H1 (cell line): Measurements from ENCODE around the gene ACAD9. TPM values are rescaled to one million over a fixed set of nuclear protein-coding genes. Genes with fewer than 3 reads are reported as not detected.

ENCODE experiments used
- CTCF ChIA-PET: fragments of 300-600 bp; sonication (Branson Sonifier 250); formaldehyde crosslinking; loops from one replicate; lab custom pipeline; 2021; ENCODE audit not compliant: partially characterized antibody; lab: Charles Lee
- POLR2A ChIA-PET: fragments of 300-600 bp; sonication (Branson Sonifier 250); formaldehyde crosslinking; loops from one replicate; lab custom pipeline; 2021; ENCODE audit warnings: inconsistent platforms; ENCODE audit not compliant: partially characterized antibody; lab: Charles Lee
- DNase-seq, 2 experiments: peaks; one replicate each; pipeline versions ENCODE4 v3.0.0 to v3.0.0-alpha.2; 2010 to 2022; ENCODE audit warnings: low spot score in 2 of 2, low read depth in 1 of 2, mixed read lengths in 1 of 2
- FAIRE-seq: peaks from 2 replicates; lab custom pipeline; 2011; peaks lifted over from hg19 to GRCh38; lab: Jason Lieb, UNC
- H2AFZ ChIP-seq: 2 replicates; pipeline ENCODE4 v1.8.1; 2012; ENCODE audit warnings: low read length, inconsistent platforms
- H2AK5ac ChIP-seq: 2 replicates; pipeline ENCODE4 v1.6.1; 2013; ENCODE audit warnings: low read depth, low read length
- H2BK120ac ChIP-seq: replicated peaks from 2 replicates; pipeline ENCODE3; 2013; ENCODE audit warnings: low read depth, low read length, inconsistent platforms
- H2BK12ac ChIP-seq: 2 replicates; pipeline ENCODE4 v1.6.1; 2013; ENCODE audit warnings: low read depth, low read length
- H2BK15ac ChIP-seq: 2 replicates; pipeline ENCODE4 v1.6.1; 2013; ENCODE audit warnings: low read length
- H2BK20ac ChIP-seq: 2 replicates; pipeline ENCODE4 v1.6.1; 2013; ENCODE audit warnings: low read length
- H2BK5ac ChIP-seq: 2 replicates; pipeline ENCODE4 v1.6.1; 2013; ENCODE audit warnings: low read depth, low read length
- H3K14ac ChIP-seq: 2 replicates; pipeline ENCODE4 v1.6.1; 2013; ENCODE audit warnings: inconsistent platforms; ENCODE audit not compliant: insufficient read length
- H3K18ac ChIP-seq: 2 replicates; pipeline ENCODE4 v1.6.1; 2013; ENCODE audit warnings: low read length; ENCODE audit errors: extremely low read depth
- H3K23ac ChIP-seq: 2 replicates; pipeline ENCODE4 v1.6.1; 2013; ENCODE audit warnings: inconsistent platforms; ENCODE audit not compliant: insufficient read length
- H3K23me2 ChIP-seq: 2 replicates; pipeline ENCODE4 v1.6.1; 2013; ENCODE audit warnings: low read depth, low read length
- H3K27ac ChIP-seq: 2 replicates; pipeline ENCODE4 v1.6.1; 2011; ENCODE audit warnings: low read depth, low read length, inconsistent platforms
- H3K27me3 ChIP-seq, 4 experiments: replicated peaks in 1 of 4; 1 replicate in 1 of 4; 2 replicates in 3 of 4; pipeline versions ENCODE4 v1.6.1 to v1.8.1; 2011 to 2013; ENCODE audit warnings: low read length in 3 of 4, mild to moderate bottlenecking in 3 of 4, inconsistent platforms in 2 of 4, mixed read lengths in 2 of 4, moderate library complexity in 1 of 4; ENCODE audit not compliant: control insufficient read depth in 3 of 4, insufficient read depth in 3 of 4; ENCODE audit errors: extremely low read depth in 1 of 4
- H3K36me3 ChIP-seq, 4 experiments: 2 replicates each; pipeline versions ENCODE4 v1.6.1 to v1.8.1; 2011 to 2013; ENCODE audit warnings: mild to moderate bottlenecking in 4 of 4, low read length in 3 of 4, moderate library complexity in 2 of 4, control low read depth in 1 of 4, inconsistent platforms in 1 of 4; ENCODE audit not compliant: insufficient read depth in 4 of 4, control insufficient read depth in 2 of 4
- H3K4ac ChIP-seq: replicated peaks from 2 replicates; pipeline ENCODE3; 2013; ENCODE audit warnings: low read length, low read depth, mixed read lengths, inconsistent platforms; ENCODE audit not compliant: insufficient read length
- H3K4me1 ChIP-seq, 4 experiments: replicated peaks in 1 of 4; 1 replicate in 1 of 4; 2 replicates in 3 of 4; pipeline versions ENCODE4 v1.6.1 to v1.8.1; 2011 to 2013; ENCODE audit warnings: low read length in 3 of 4, inconsistent platforms in 2 of 4, mixed read lengths in 1 of 4; ENCODE audit not compliant: insufficient read depth in 4 of 4, control insufficient read depth in 3 of 4
- H3K4me2 ChIP-seq, 2 experiments: 2 replicates each; pipeline versions ENCODE4 v1.6.1 to v1.8.1; 2011 to 2013; ENCODE audit warnings: low read depth in 2 of 2, low read length in 2 of 2, control low read depth in 1 of 2, inconsistent platforms in 1 of 2, mild to moderate bottlenecking in 1 of 2; ENCODE audit not compliant: insufficient read depth in 1 of 2
- H3K4me3 ChIP-seq, 4 experiments: fragments of 200-600, 300-600 bp in 1 of 4; sonication (generic), shearing (Covaris generic), sonication (Bioruptor Twin) in 1 of 4; 2 replicates each; pipeline versions ENCODE4 v1.5.1 to v1.8.1; 2011 to 2016; ENCODE audit warnings: low read length in 4 of 4, low read depth in 3 of 4, control low read depth in 2 of 4, inconsistent platforms in 2 of 4, mild to moderate bottlenecking in 2 of 4, mixed read lengths in 1 of 4, moderate library complexity in 1 of 4; ENCODE audit not compliant: insufficient read depth in 2 of 4; ENCODE audit errors: extremely low read depth in 1 of 4
- H3K56ac ChIP-seq: replicated peaks from 2 replicates; pipeline ENCODE3; 2013; ENCODE audit warnings: low read depth, mild to moderate bottlenecking, mixed read lengths, low read length, inconsistent platforms; ENCODE audit not compliant: insufficient read length
- H3K79me1 ChIP-seq: 2 replicates; pipeline ENCODE4 v1.6.1; 2013; ENCODE audit warnings: low read depth, low read length, control low read depth
- H3K79me2 ChIP-seq, 2 experiments: 2 replicates each; pipeline versions ENCODE4 v1.6.1 to v1.8.1; 2012 to 2013; ENCODE audit warnings: low read length in 2 of 2, mild to moderate bottlenecking in 2 of 2, inconsistent platforms in 1 of 2; ENCODE audit not compliant: insufficient read depth in 2 of 2, control insufficient read depth in 1 of 2
- H3K9ac ChIP-seq, 4 experiments: replicated peaks in 1 of 4; 1 replicate in 1 of 4; 2 replicates in 3 of 4; pipeline versions ENCODE4 v1.6.1 to v1.8.1; 2011 to 2013; ENCODE audit warnings: low read depth in 3 of 4, low read length in 3 of 4, control low read depth in 2 of 4, mild to moderate bottlenecking in 2 of 4, moderate library complexity in 2 of 4, inconsistent platforms in 1 of 4; ENCODE audit errors: extremely low read depth in 1 of 4
- H3K9me3 ChIP-seq, 2 experiments: 2 replicates each; pipeline versions ENCODE4 v1.6.1 to v1.8.1; 2012 to 2013; ENCODE audit warnings: mild to moderate bottlenecking in 2 of 2, moderate library complexity in 2 of 2, control low read depth in 1 of 2, inconsistent platforms in 1 of 2, low read depth in 1 of 2, low read length in 1 of 2, mixed read lengths in 1 of 2; ENCODE audit not compliant: insufficient read depth in 2 of 2
- H4K20me1 ChIP-seq, 2 experiments: replicated peaks in 1 of 2; 2 replicates each; pipeline versions ENCODE3 to v1.8.1; 2011 to 2013; ENCODE audit warnings: inconsistent platforms in 2 of 2, low read length in 2 of 2, mild to moderate bottlenecking in 1 of 2; ENCODE audit not compliant: insufficient read depth in 2 of 2, control insufficient read depth in 1 of 2
- H4K5ac ChIP-seq: 2 replicates; pipeline ENCODE4 v1.6.1; 2013; ENCODE audit warnings: low read length, low read depth, mixed read lengths, inconsistent platforms; ENCODE audit not compliant: insufficient read length
- H4K8ac ChIP-seq: 2 replicates; pipeline ENCODE4 v1.8.0; 2013; ENCODE audit warnings: mild to moderate bottlenecking, moderate library complexity, low read length, inconsistent platforms; ENCODE audit not compliant: insufficient read depth; ENCODE audit errors: extremely low read depth
- H4K91ac ChIP-seq: replicated peaks from 2 replicates; pipeline ENCODE3; 2013; ENCODE audit warnings: low read length, mixed read lengths, inconsistent platforms; ENCODE audit not compliant: insufficient read length
- CEBPB ChIP-seq: IDR thresholded peaks from 2 replicates; pipeline ENCODE4 v1.6.1; 2012; ENCODE audit warnings: low read depth, low read length
- E2F6 ChIP-seq: IDR thresholded peaks from 2 replicates; pipeline ENCODE4 v1.6.1; 2012; ENCODE audit warnings: inconsistent platforms
- FOSL1 ChIP-seq: IDR thresholded peaks from 2 replicates; pipeline ENCODE4 v1.6.1; 2011; ENCODE audit warnings: mild to moderate bottlenecking, low read depth, low read length, moderate library complexity; ENCODE audit not compliant: insufficient read depth
- GABPA ChIP-seq: IDR thresholded peaks from 2 replicates; pipeline ENCODE4 v1.6.1; 2011; ENCODE audit warnings: mild to moderate bottlenecking, low read length, moderate library complexity, borderline replicate concordance; ENCODE audit not compliant: insufficient read depth
- HDAC2 ChIP-seq, 2 experiments: fragments of 300-600 bp in 1 of 2; sonication (generic) in 1 of 2; IDR thresholded peaks; 2 replicates each; pipeline ENCODE4 v1.6.1; 2011 to 2012; ENCODE audit warnings: low read depth in 2 of 2, low read length in 2 of 2, mild to moderate bottlenecking in 2 of 2, moderate library complexity in 2 of 2, borderline replicate concordance in 1 of 2, inconsistent platforms in 1 of 2
- KDM4A ChIP-seq: IDR thresholded peaks from one replicate; pipeline ENCODE4 v1.7.1; 2012; ENCODE audit warnings: low read depth, mild to moderate bottlenecking, moderate library complexity, low read length, inconsistent platforms; ENCODE audit not compliant: severe bottlenecking
- MAFK ChIP-seq: IDR thresholded peaks from 2 replicates; pipeline ENCODE4 v1.6.1; 2012; ENCODE audit warnings: low read depth, mild to moderate bottlenecking, improper control_type of control experiment, low read length
- POU5F1 ChIP-seq: IDR thresholded peaks from 2 replicates; pipeline ENCODE4 v1.6.1; 2011; ENCODE audit warnings: low read depth, mild to moderate bottlenecking, low read length, moderate library complexity
- SP2 ChIP-seq: IDR thresholded peaks from 2 replicates; pipeline ENCODE4 v1.6.1; 2012; ENCODE audit warnings: mild to moderate bottlenecking, low read length, inconsistent platforms
- SRF ChIP-seq: IDR thresholded peaks from 2 replicates; pipeline ENCODE4 v1.6.1; 2011; ENCODE audit warnings: mild to moderate bottlenecking, low read depth, low read length, moderate library complexity
- TBP ChIP-seq: IDR thresholded peaks from 2 replicates; pipeline ENCODE4 v1.6.1; 2011; ENCODE audit warnings: low read depth, low read length, improper control_type of control experiment
- TCF12 ChIP-seq: IDR thresholded peaks from 2 replicates; pipeline ENCODE4 v1.6.1; 2011; ENCODE audit warnings: low read depth, mild to moderate bottlenecking, low read length
- WGBS, 2 experiments: shearing (Covaris generic) in 1 of 2; methylation state at CpG; one replicate each; pipeline versions ENCODE4 v1.1.6 to v1.1.7; 2013 to 2015; ENCODE audit warnings: low lambda C conversion rate in 2 of 2, mixed read lengths in 2 of 2, inconsistent platforms in 1 of 2, low coverage in 1 of 2, missing lambda C conversion rate in 1 of 2; ENCODE audit not compliant: insufficient replicate concordance in 2 of 2, insufficient coverage in 1 of 2, insufficient read length in 1 of 2; ENCODE audit errors: extremely low coverage in 1 of 2, missing lambda C conversion rate in 1 of 2; 5-methylcytosine and 5-hydroxymethylcytosine counted together
- polyA plus RNA-seq, 7 experiments: library from polyadenylated mRNA; depleted of rRNA in 3 of 7; stranded (reverse) in 5 of 7; unstranded in 2 of 7; fragments of >200 nt in 5 of 7; fragments of 200-250 nt in 2 of 7; gene quantifications; 1 replicate in 5 of 7; 2 replicates in 1 of 7; 4 replicates in 1 of 7; pipeline versions ENCODE4 v1.2.1 to v1.2.3, GENCODE V29; 2011 to 2013; ENCODE audit warnings: missing spikeins in 2 of 7, mixed read lengths in 2 of 7
- total RNA-seq: library from RNA; stranded (reverse); fragmentation: NEBNext Ultra II Directional; extraction: Animal tissue kit (Norgen Biotek cat#: 25700); gene quantifications from 2 replicates; pipeline ENCODE4 v1.2.1, GENCODE V29; 2021

Gene ACAD9
- total and polyA plus RNA-seq, 2 of the 8 experiments (the other 6 are each of a cell fraction or from before 2014, with no cell fraction given) = 27.5 to 28.9 TPM

- no peak overlapping the region for H2BK20ac ChIP-seq
- H3K9me3 ChIP-seq = no peaks in the 10 kb centered on the region
- H3K27ac ChIP-seq = no peak overlapping the region
- no peak overlapping the region for H3K18ac ChIP-seq
- H3K14ac ChIP-seq = no peak overlapping the region
- FAIRE-seq = no peak
- no peaks in the 10 kb centered on the region for H3K79me1 ChIP-seq
- H3K27me3 ChIP-seq = no peaks in the 10 kb centered on the region
- WGBS, 2 experiments = 93% methylated on average over 11 of the region's 11 CpGs; no CpG with 5 or more reads in 1 of the 2 experiments
- no peak overlapping the region for H2BK12ac ChIP-seq
- no peak overlapping the region for H3K9ac ChIP-seq
- no peak overlapping the region for H2BK15ac ChIP-seq
- DNase-seq = no peak
- H3K56ac ChIP-seq = no peak overlapping the region
- H3K79me2 ChIP-seq = no peaks in the 10 kb centered on the region
- H4K91ac ChIP-seq = no peak overlapping the region
- no peaks in the 10 kb centered on the region for H3K23me2 ChIP-seq
- no peak overlapping the region for H3K4ac ChIP-seq
- H2BK120ac ChIP-seq = no peak overlapping the region
- H4K20me1 ChIP-seq = peaks cover 3 to 4% of the 10 kb centered on the region in 2 experiments
- H2AK5ac ChIP-seq = no peak overlapping the region
- H3K23ac ChIP-seq = no peak overlapping the region
- ChIA-PET CTCF (interaction anchor here (0.6 kb wide), 1 partner anchor 75 kb away, joined by 3 read pairs; no protein-coding TSS in a partner anchor), POLR2A (no interaction called here)
- H4K8ac ChIP-seq = no peak overlapping the region; the same call in 1 of the 2 replicates
- H3K4me2 ChIP-seq = no peak overlapping the region
- no peak overlapping the region for H2AFZ ChIP-seq
- no peak overlapping the region for H4K5ac ChIP-seq
- no peak overlapping the region for H2BK5ac ChIP-seq
- peaks cover 16 to 60% (median 43%) of the 10 kb centered on the region in 4 experiments for H3K36me3 ChIP-seq
- no peaks in the 10 kb centered on the region for H3K4me1 ChIP-seq
- H3K4me3 ChIP-seq = no peak overlapping the region
- TF ChIP-seq CEBPB (no peak), TBP (no peak), SRF (no peak), GABPA (no peak), MAFK (no peak), E2F6 (no peak), SP2 (no peak), TCF12 (no peak), POU5F1 (no peak), FOSL1 (no peak), KDM4A (no peak), HDAC2 (IDR thresholded peaks at IDR 0.05; ENCODE audit: borderline replicate concordance in 1 of 2, low read depth in 2 of 2, low read length in 2 of 2) (no peak)
Observed at GRCh38 chr3:128895843-128896697, 16.6 kb downstream of the ACAD9 start.
